Inflammatory macrophage treated with lipopolysaccharide for 4 hours (primary cell): ENCODE data around the gene FYCO1.

Source experiments
- DNase-seq: peaks from one replicate; pipeline ENCODE4 v3.0.0-alpha.2; 2020

The FYCO1 gene

DNA sequence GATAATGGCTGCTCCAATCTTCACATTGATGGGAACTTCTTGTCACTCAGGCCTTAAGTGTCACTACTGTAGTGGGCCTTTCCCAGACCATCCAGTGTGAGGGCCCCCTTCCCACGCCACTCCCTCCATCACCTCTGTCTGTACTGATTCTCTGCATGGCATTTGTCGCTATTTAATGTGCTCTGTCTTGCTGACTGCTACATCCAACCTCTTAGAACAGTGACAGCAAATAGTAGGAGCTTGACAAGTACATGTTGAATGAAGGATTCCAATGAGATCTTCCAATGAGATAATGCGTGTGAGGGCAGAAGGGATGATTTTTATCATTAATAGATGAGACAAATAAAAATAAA, 114.9 kb downstream of the FYCO1 start:
- no peak for DNase-seq

DNA sequence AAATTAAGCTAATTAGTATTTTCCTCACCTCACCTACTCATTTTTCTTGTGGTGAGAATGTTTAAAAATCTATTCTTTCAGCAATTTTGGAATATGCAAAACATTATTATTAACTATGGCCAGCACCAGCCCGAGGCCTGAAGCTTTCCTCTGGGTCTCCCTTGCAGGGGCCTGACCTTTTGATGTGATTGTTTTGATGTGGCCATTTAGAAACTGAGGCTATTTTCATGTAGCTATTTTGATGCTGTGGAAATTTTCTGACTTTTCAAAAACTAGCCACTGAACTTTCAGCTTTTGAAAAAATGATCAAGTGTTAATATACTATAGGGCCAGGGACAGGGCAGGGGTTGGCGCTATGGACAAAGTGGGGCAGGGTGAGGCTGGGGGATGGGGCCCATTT, 117.5 kb downstream of the FYCO1 start:
- DNase-seq, result no peak

DNA sequence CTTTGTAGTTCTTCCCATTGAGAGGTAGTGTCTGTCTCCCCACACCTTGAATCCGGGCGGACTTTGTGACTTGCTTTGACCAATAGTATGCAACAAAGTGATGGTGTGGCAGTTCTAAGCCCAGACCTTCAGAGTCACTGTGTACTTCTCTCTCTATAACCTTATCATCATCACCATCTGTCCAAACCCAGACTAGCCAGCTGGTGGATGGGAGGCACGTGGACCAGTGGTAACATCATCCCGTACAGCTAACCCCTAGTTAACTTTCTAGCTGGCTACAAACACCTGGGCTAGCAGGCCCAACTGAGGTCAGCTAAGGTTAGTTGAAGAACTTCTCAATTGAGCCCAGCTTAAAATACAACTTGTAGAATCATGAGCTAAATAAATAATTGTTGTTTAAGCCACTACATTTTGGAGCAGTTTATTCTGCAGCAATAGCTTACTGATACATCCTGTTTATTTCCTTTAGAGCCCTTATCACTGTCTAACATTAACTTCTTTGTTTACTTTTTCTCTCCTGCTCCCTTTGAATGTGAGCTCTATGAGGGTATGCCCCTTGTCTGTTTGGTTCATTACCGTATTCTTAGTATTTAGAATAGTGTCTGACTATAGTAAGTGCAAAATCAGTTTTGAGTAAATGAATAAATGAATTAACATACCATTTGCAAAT, 120.8 kb downstream of the FYCO1 start:
- no peak for DNase-seq

DNA sequence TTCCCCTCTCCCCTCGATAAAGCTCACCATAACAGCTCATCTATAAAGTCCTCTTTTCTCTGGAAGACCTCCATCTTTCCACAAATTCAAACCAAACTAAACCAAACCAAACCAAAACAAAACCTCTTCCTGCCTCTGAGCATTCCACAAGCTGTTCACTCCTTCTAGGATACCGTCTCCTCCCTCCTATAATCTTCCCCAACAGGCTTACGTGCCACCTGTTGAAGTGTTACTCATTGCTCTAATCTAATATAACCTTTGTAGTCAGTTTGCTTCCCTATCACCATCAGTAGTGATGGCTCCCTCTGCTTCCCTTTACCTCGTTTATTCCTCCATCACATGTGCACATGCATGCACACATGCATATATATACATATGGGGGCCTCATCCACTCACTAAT, 122.0 kb downstream of the FYCO1 start:
- no peak for DNase-seq

DNA sequence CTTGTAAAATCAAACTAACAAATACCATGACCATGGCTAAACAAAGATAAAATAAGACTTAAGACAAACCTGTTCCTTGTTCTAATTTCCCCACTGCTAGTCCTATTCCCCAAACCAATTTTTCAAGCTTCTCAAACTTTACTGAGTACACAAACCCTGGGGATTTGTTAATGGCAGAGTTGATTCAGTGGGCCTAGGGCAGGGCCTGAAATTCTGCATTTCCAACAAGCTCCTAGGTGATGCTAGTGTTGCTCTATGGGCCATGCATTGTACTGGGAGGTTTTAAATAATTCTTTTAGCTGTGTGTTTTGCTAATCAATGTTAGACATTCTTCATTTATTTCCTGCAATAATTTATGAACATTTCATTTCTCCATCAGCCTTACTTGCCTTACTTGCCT, 122.6 kb downstream of the FYCO1 start:
- DNase-seq, result no peak

DNA sequence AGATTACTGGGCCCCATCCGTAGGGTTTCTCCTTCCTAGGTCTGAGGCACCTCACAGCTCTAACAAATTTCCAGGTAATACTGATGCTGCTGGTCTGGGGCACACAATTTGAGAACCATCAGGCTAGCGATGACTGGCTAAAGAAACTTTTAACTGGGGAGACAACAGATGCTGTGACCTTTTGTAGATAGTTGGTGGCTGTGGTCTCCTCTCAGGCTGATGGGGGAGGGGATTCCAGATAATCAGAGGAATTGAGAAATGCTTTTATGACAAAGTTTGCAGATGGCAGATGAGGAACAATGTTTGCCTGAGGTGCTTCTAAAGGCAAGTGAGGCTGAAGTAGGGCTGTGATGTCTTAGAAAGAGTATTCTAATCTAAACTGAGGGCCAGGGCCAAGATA, 123.1 kb downstream of the FYCO1 start:
- DNase-seq, result no peak

DNA sequence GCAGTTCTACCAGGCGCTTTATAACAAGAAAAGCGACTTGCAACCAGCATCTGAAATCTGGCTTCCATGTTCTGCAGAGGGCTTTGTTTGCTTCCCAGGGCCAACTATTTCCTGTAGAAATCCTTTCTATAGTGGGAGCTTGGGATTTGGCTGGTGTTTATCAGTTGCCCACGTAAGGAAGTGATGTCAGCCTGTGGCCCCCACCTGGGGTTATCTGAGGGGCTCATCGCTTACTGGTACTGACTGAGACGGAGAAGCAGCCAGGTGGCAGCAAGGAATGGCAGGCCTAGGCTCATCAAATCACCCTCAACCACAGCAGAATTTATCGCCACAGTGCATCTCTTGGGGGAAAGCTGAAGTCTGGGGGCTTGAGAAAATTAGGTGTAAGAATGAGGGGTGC, 123.8 kb downstream of the FYCO1 start:
- DNase-seq, result no peak

DNA sequence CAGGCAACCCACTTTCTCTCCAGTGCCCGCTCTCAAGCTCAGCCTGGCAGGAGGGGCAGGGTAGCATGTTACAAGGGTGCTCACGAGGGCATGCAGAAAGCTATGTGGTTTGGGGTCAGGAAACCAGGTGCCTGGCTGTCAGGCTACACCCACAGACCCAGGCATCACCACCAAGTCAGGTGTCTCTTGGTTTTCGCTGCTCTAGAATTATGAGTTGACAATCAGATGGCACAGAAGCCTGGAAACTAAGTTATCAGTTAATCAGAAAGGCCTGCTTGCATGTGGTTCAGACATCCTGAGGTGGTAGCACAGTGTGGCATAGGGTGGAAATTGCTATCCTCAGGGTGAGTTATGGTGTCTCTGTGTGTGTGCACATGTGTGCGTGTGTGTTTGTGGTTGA, 125.5 kb downstream of the FYCO1 start:
- no peak for DNase-seq

DNA sequence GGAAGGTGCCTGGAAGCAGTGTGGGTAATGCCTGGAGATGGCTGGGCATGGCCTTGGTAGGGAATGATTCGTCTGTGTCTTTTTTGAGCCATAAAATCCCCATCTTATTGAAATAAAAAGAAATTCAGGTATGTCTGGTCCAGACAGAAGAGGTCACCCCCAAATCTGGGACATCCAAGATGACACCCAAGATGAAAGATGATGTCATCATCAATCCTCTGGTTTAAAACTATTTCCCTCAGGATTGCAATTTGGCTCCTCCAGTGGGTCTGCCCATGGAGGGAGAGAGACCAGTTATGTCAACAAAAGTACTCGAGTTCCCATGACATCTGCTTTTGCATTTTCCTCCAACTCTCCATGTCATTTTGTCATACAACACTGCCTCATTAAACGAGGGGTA, 126.0 kb downstream of the FYCO1 start:
- no peak for DNase-seq

DNA sequence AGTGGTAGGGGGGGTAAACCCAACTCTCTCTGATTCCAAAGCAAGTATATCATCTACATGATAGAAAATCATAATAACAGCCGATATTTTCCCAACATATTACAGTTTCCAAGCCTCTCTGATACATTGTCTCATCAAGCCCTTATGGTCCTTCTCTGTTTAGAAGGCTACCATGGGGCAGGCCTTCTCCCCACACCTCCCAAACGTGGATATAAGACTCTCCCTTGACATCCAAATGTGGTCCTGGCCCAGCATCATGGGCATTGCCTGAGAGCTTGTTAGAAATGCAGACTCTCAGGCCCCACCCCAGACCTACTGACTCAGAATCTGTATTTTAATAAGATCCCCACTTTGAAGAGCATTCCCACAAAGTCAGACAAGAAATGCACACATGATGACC, 127.0 kb downstream of the FYCO1 start:
- DNase-seq, result no peak

DNA sequence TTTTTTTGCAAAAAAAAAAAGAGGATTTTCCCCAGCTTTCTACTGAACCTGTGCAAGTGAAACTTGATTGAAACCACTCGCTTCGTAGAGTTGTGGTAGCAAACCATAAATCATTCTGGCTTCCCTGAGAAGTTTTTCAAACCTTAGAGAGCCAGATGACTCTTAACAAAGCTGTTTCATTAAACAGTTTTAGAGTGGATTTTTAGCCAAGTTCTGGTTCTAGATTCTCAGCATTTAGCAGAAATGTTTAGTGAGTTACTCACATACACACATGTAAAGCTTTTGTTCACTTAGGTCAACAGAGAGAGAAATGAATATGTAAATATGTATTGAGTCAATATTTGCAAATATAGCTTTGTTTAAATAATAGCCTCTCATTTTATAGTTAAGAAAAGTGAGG, 127.4 kb downstream of the FYCO1 start:
- no peak for DNase-seq
